ENCODE data around the gene SLC16A5.
A peak's percentile ranks its signal among the peaks of the same experiment; 100 is the strongest.

SLC16A5 gene

GRCh38 chr17:75059369-75060345, 28.1 kb upstream of the SLC16A5 start:
- ChIA-PET CTCF (interaction anchor here (0.6 to 9.9 kb wide), 34 partner anchors 10 to 245 kb away, joined by 3 to 107 read pairs (median 4); partner anchors contain the start of genes ARMC7, KCTD2, NT5C and SLC16A5), POLR2A (interaction anchor here (0.6 to 1.5 kb wide), 6 partner anchors 47 to 121 kb away, joined by 3 to 6 read pairs (median 4); partner anchors contain the start of gene ARMC7)
- DNase-seq: peak; percentile 69 to 79 (median 78)
- Histone ChIP-seq H3K9me3 (ENCODE audit: control extremely low read depth in 1 of 5, control insufficient read depth in 4 of 5, insufficient read depth in 2 of 5, low read depth in 1 of 5, low read length in 4 of 5) (no peaks in the 10 kb centered on the region), H3K4me1 (ENCODE audit: control extremely low read depth in 1 of 4, control insufficient read depth in 4 of 4, insufficient read depth in 4 of 4, low read length in 3 of 4) (peaks cover 1 to 10% (median 5%) of the 10 kb centered on the region in 4 experiments), H3K27me3 (replicated peaks in 2 of 5; ENCODE audit: control insufficient read depth in 4 of 5, insufficient read depth in 5 of 5, low read length in 4 of 5) (no peaks in the 10 kb centered on the region), H3K27ac (ENCODE audit: insufficient read depth in 1 of 2, low read depth in 1 of 2, low read length in 2 of 2, poor library complexity in 1 of 2, severe bottlenecking in 2 of 2) (peak overlapping the region; percentile 46 to 68), H3K4me3 (ENCODE audit: control insufficient read depth in 1 of 7, extremely low read depth in 1 of 7, insufficient read depth in 4 of 7, low read depth in 2 of 7, low read length in 6 of 7) (no peak overlapping the region), H3K36me3 (ENCODE audit: control insufficient read depth in 4 of 4, insufficient read depth in 4 of 4, low read length in 3 of 4) (peaks cover 10 to 60% (median 46%) of the 10 kb centered on the region in 4 experiments)
- 78% methylated on average over 21 of the region's 25 CpGs for WGBS (ENCODE audit: insufficient coverage)

DNA sequence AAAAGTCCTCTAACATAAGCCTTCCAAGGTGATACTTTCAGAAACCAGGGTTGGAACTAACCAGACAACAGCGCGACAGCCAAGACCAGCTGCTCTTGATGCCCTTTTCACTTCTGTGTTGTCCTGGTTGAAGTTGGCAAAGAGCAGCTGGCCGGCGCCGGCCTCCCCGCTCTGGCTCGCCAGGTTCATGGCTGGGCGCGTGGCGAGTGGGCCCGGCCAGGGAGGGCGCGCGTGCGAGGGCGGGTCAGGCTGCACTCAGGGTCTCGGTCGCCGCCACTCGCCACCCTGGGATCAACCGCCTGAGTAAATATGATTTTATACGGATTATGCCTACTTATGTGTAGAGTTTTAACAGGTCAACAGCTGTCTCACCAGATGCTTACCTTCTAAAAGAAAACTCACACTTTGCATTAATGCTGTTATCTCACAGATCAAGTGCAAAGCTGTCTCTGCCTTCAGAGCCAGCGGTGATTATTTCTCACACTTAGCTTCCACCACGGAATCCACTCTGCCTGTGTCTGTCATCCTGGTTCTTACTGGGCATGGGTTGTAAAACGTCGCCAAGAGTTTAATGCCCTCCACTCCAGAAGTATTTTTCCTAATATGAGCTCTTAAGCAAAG, 27.2 kb upstream of the SLC16A5 start:
- Histone ChIP-seq H3K4me1 (ENCODE audit: control extremely low read depth in 1 of 4, control insufficient read depth in 4 of 4, insufficient read depth in 4 of 4, low read length in 3 of 4) (peaks cover 1 to 14% (median 10%) of the 10 kb centered on the region in 4 experiments), H3K36me3 (ENCODE audit: control insufficient read depth in 4 of 4, insufficient read depth in 4 of 4, low read length in 3 of 4) (peaks cover 9 to 64% (median 50%) of the 10 kb centered on the region in 4 experiments), H3K27me3 (replicated peaks in 2 of 5; ENCODE audit: control insufficient read depth in 4 of 5, insufficient read depth in 5 of 5, low read length in 4 of 5) (no peaks in the 10 kb centered on the region), H3K27ac (ENCODE audit: insufficient read depth in 1 of 2, low read depth in 1 of 2, low read length in 2 of 2, poor library complexity in 1 of 2, severe bottlenecking in 2 of 2) (peak overlapping the region in 1 of 2 experiments; percentile 68), H3K9me3 (ENCODE audit: control extremely low read depth in 1 of 5, control insufficient read depth in 4 of 5, insufficient read depth in 2 of 5, low read depth in 1 of 5, low read length in 4 of 5) (no peaks in the 10 kb centered on the region), H3K4me3 (ENCODE audit: control insufficient read depth in 1 of 7, extremely low read depth in 1 of 7, insufficient read depth in 4 of 7, low read depth in 2 of 7, low read length in 6 of 7) (no peak overlapping the region)
- DNase-seq: no peak
- ChIA-PET POLR2A (interaction anchor here (0.6 to 1.5 kb wide), 4 partner anchors 14 to 49 kb away, joined by 3 to 6 read pairs (median 4); partner anchors contain the start of gene ARMC7), CTCF (interaction anchor here (0.6 to 9.9 kb wide), 25 partner anchors 12 to 179 kb away, joined by 3 to 107 read pairs (median 6); partner anchors contain the start of genes ARMC7, KCTD2, MRPL58 and NT5C)
- WGBS (ENCODE audit: insufficient coverage): 92% methylated on average over 17 of the region's 26 CpGs

GRCh38 chr17:75061055-75061438, 26.7 kb upstream of the SLC16A5 start:
- WGBS (ENCODE audit: insufficient coverage): 93% methylated on average over 10 of the region's 10 CpGs
- ChIA-PET POLR2A (interaction anchor here (0.6 to 1.4 kb wide), 3 partner anchors 15 to 49 kb away, joined by 3 to 6 read pairs (median 3); partner anchors contain the start of gene ARMC7), CTCF (interaction anchor here (0.6 to 9.9 kb wide), 16 partner anchors 12 to 201 kb away, joined by 3 to 107 read pairs (median 4); partner anchors contain the start of genes ARMC7, GGA3, KCTD2 and MRPL58)
- Histone ChIP-seq H3K4me1 (ENCODE audit: control extremely low read depth in 1 of 4, control insufficient read depth in 4 of 4, insufficient read depth in 4 of 4, low read length in 3 of 4) (peaks cover 1 to 18% (median 15%) of the 10 kb centered on the region in 4 experiments), H3K27ac (ENCODE audit: insufficient read depth in 1 of 2, low read depth in 1 of 2, low read length in 2 of 2, poor library complexity in 1 of 2, severe bottlenecking in 2 of 2) (no peak overlapping the region), H3K9me3 (ENCODE audit: control extremely low read depth in 1 of 5, control insufficient read depth in 4 of 5, insufficient read depth in 2 of 5, low read depth in 1 of 5, low read length in 4 of 5) (no peaks in the 10 kb centered on the region), H3K4me3 (ENCODE audit: control insufficient read depth in 1 of 7, extremely low read depth in 1 of 7, insufficient read depth in 4 of 7, low read depth in 2 of 7, low read length in 6 of 7) (no peak overlapping the region), H3K36me3 (ENCODE audit: control insufficient read depth in 4 of 4, insufficient read depth in 4 of 4, low read length in 3 of 4) (peaks cover 9 to 60% (median 49%) of the 10 kb centered on the region in 4 experiments), H3K27me3 (replicated peaks in 2 of 5; ENCODE audit: control insufficient read depth in 4 of 5, insufficient read depth in 5 of 5, low read length in 4 of 5) (no peaks in the 10 kb centered on the region)
- no peak for DNase-seq

DNA sequence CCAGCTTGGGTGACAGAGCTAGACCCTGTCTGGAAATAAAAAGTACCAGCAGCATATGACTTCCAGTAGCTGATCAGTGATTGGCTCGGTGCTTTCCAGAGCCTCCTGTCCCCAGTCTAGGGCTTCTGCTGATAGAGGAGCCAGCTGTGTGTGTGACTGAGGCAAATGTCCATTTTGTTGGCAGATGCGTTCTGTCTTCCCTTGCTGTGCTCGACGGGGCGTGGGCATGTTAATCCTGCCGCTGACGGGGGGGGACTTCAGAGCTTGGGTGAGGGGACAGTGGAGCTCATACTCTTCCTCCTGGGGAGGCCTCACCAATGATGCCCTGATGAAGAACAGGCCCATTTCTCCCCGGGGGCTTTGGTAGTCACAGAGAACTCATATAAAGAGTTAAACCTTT, 26.1 kb upstream of the SLC16A5 start:
- Histone ChIP-seq H3K9me3 (ENCODE audit: control extremely low read depth in 1 of 5, control insufficient read depth in 4 of 5, insufficient read depth in 2 of 5, low read depth in 1 of 5, low read length in 4 of 5) (no peaks in the 10 kb centered on the region), H3K4me3 (ENCODE audit: control insufficient read depth in 1 of 7, extremely low read depth in 1 of 7, insufficient read depth in 4 of 7, low read depth in 2 of 7, low read length in 6 of 7) (no peak overlapping the region), H3K36me3 (ENCODE audit: control insufficient read depth in 4 of 4, insufficient read depth in 4 of 4, low read length in 3 of 4) (peaks cover 9 to 58% (median 46%) of the 10 kb centered on the region in 4 experiments), H3K27me3 (replicated peaks in 2 of 5; ENCODE audit: control insufficient read depth in 4 of 5, insufficient read depth in 5 of 5, low read length in 4 of 5) (no peaks in the 10 kb centered on the region), H3K27ac (ENCODE audit: insufficient read depth in 1 of 2, low read depth in 1 of 2, low read length in 2 of 2, poor library complexity in 1 of 2, severe bottlenecking in 2 of 2) (no peak overlapping the region), H3K4me1 (ENCODE audit: control extremely low read depth in 1 of 4, control insufficient read depth in 4 of 4, insufficient read depth in 4 of 4, low read length in 3 of 4) (peaks cover 1 to 18% (median 16%) of the 10 kb centered on the region in 4 experiments)
- ChIA-PET CTCF (interaction anchor here (0.5 to 9.9 kb wide), 14 partner anchors 11 to 200 kb away, joined by 3 to 107 read pairs (median 6); partner anchors contain the start of genes ARMC7, GGA3, MRPL58 and MRPS7), POLR2A (no interaction called here)
- 96% methylated on average over 7 of the region's 8 CpGs for WGBS (ENCODE audit: insufficient coverage)
- no peak for DNase-seq

DNA sequence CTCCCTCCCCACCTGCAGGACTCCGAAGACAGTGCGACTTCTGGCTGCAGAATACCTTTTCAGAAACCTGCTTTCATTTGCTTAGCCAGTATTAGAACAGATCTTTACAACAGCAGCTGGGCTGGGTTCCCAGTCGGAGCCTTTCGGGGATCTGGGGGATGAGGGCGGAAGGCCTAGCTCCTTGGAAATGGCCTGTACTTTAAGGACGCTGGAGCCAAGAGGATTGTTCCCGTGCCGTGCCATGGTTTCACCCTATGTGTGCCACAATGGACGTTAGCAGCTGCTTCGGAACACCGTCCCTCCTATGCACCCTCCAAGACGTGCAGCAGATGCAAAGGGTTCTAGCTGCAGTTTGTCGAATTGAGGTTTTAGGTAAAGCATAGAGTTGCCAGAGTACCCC, 24.6 kb upstream of the SLC16A5 start:
- POLR2A ChIA-PET: no interaction called here
- Histone ChIP-seq H3K27me3 (replicated peaks in 2 of 5; ENCODE audit: control insufficient read depth in 4 of 5, insufficient read depth in 5 of 5, low read length in 4 of 5) (no peaks in the 10 kb centered on the region), H3K4me1 (ENCODE audit: control extremely low read depth in 1 of 4, control insufficient read depth in 4 of 4, insufficient read depth in 4 of 4, low read length in 3 of 4) (peaks cover 1 to 26% (median 26%) of the 10 kb centered on the region in 4 experiments), H3K36me3 (ENCODE audit: control insufficient read depth in 4 of 4, insufficient read depth in 4 of 4, low read length in 3 of 4) (peaks cover 9 to 58% (median 45%) of the 10 kb centered on the region in 4 experiments), H3K4me3 (ENCODE audit: control insufficient read depth in 1 of 7, extremely low read depth in 1 of 7, insufficient read depth in 4 of 7, low read depth in 2 of 7, low read length in 6 of 7) (no peak overlapping the region), H3K27ac (ENCODE audit: insufficient read depth in 1 of 2, low read depth in 1 of 2, low read length in 2 of 2, poor library complexity in 1 of 2, severe bottlenecking in 2 of 2) (no peak overlapping the region), H3K9me3 (ENCODE audit: control extremely low read depth in 1 of 5, control insufficient read depth in 4 of 5, insufficient read depth in 2 of 5, low read depth in 1 of 5, low read length in 4 of 5) (no peaks in the 10 kb centered on the region)
- CTCF ChIA-PET: interaction anchor here (1.0 to 9.9 kb wide), 6 partner anchors 10 to 102 kb away, joined by 3 to 107 read pairs (median 22); partner anchors contain the start of genes ARMC7 and NT5C
- WGBS (ENCODE audit: insufficient coverage): 93% methylated on average over 13 of the region's 13 CpGs
- DNase-seq: no peak

- ChIA-PET CTCF (interaction anchor here (1.0 to 9.9 kb wide), 7 partner anchors 9 to 102 kb away, joined by 3 to 107 read pairs (median 10); partner anchors contain the start of genes ARMC7 and NT5C), POLR2A (no interaction called here)
- H3K27me3 ChIP-seq (replicated peaks in 2 of 5; ENCODE audit: control insufficient read depth in 4 of 5, insufficient read depth in 5 of 5, low read length in 4 of 5): no peaks in the 10 kb centered on the region
- no peak overlapping the region for H3K27ac ChIP-seq (ENCODE audit: insufficient read depth in 1 of 2, low read depth in 1 of 2, low read length in 2 of 2, poor library complexity in 1 of 2, severe bottlenecking in 2 of 2)
- 100% methylated on average over 3 of the region's 3 CpGs for WGBS (ENCODE audit: insufficient coverage)
- H3K9me3 ChIP-seq (ENCODE audit: control extremely low read depth in 1 of 5, control insufficient read depth in 4 of 5, insufficient read depth in 2 of 5, low read depth in 1 of 5, low read length in 4 of 5): no peaks in the 10 kb centered on the region
- peaks cover 1 to 26% (median 26%) of the 10 kb centered on the region in 4 experiments for H3K4me1 ChIP-seq (ENCODE audit: control extremely low read depth in 1 of 4, control insufficient read depth in 4 of 4, insufficient read depth in 4 of 4, low read length in 3 of 4)
- peaks cover 9 to 58% (median 45%) of the 10 kb centered on the region in 4 experiments for H3K36me3 ChIP-seq (ENCODE audit: control insufficient read depth in 4 of 4, insufficient read depth in 4 of 4, low read length in 3 of 4)
- no peak for DNase-seq
- no peak overlapping the region for H3K4me3 ChIP-seq (ENCODE audit: control insufficient read depth in 1 of 7, extremely low read depth in 1 of 7, insufficient read depth in 4 of 7, low read depth in 2 of 7, low read length in 6 of 7)
Measured at GRCh38 chr17:75063626-75064025, 24.1 kb upstream of the SLC16A5 start.
